Activated B cell treated with CpG ODN at 0.5 μM for 24 hours (primary cell): ENCODE data around the gene CROCC. TPM values are rescaled to one million over a fixed set of nuclear protein-coding genes. Genes with fewer than 3 reads are reported as not detected.
A peak's percentile ranks its signal among the peaks of the same experiment; 100 is the strongest.
"Not testable (repeated sequence)": the region's sequence is repeated elsewhere in the genome, so short reads cannot be mapped to it uniquely, and the experiment has no call there.

Experiments
- ATAC-seq: fragments of 200-7000 bp; cut with Tn5 transposase; one replicate; pipeline ENCODE4 v1.10.0; 2021; ENCODE audit warnings: low read depth, mild to moderate bottlenecking, moderate library complexity
- CTCF ChIA-PET: fragments of 350-600 bp; sonication (Branson Sonifier 250); formaldehyde crosslinking; loops from one replicate; lab custom pipeline; 2021; ENCODE audit warnings: antibody characterized with exemption; lab: Charles Lee
- POLR2A ChIA-PET: fragments of 350-600 bp; sonication (Branson Sonifier 250); formaldehyde crosslinking; loops from one replicate; lab custom pipeline; 2021; ENCODE audit warnings: antibody characterized with exemption; lab: Charles Lee
- DNase-seq: peaks from one replicate; pipeline ENCODE4 v3.0.0; 2022
- H3K27ac Mint-ChIP-seq: one replicate; pipeline ENCODE4 v1.8.0; 2020; ENCODE audit warnings: mixed read lengths
- H3K27me3 Mint-ChIP-seq: one replicate; pipeline ENCODE4 v1.8.0; 2021; ENCODE audit warnings: mixed read lengths
- H3K36me3 Mint-ChIP-seq: one replicate; pipeline ENCODE4 v1.8.0; 2021; ENCODE audit warnings: low read depth, mixed read lengths
- H3K4me1 Mint-ChIP-seq: one replicate; pipeline ENCODE4 v1.8.0; 2021; ENCODE audit warnings: mixed read lengths
- H3K4me3 Mint-ChIP-seq: one replicate; pipeline ENCODE4 v1.8.0; 2020; ENCODE audit warnings: mild to moderate bottlenecking, mixed read lengths
- H3K9me3 Mint-ChIP-seq: one replicate; pipeline ENCODE4 v1.8.0; 2020; ENCODE audit warnings: mixed read lengths
- intact Hi-C: fragments of 100-400 bp; cut with micrococcal nuclease; formaldehyde crosslinking; loops from one replicate; pipeline ENCODE4 v1.15.1; 2024
- total RNA-seq: library from RNA; stranded (reverse); gene quantifications from 2 replicates; pipeline ENCODE4 v1.2.3, GENCODE V29; 2022
- TF ChIP-seq, protein P1 (sequence below): fragments of 200-600 bp; IDR thresholded peaks from one replicate; pipeline ENCODE4 v1.8.0; 2022; ENCODE audit warnings: antibody characterized with exemption, mild to moderate bottlenecking

The CROCC gene
- total RNA-seq, 1 donor from 2014 or later: 30.4 TPM

DNA sequence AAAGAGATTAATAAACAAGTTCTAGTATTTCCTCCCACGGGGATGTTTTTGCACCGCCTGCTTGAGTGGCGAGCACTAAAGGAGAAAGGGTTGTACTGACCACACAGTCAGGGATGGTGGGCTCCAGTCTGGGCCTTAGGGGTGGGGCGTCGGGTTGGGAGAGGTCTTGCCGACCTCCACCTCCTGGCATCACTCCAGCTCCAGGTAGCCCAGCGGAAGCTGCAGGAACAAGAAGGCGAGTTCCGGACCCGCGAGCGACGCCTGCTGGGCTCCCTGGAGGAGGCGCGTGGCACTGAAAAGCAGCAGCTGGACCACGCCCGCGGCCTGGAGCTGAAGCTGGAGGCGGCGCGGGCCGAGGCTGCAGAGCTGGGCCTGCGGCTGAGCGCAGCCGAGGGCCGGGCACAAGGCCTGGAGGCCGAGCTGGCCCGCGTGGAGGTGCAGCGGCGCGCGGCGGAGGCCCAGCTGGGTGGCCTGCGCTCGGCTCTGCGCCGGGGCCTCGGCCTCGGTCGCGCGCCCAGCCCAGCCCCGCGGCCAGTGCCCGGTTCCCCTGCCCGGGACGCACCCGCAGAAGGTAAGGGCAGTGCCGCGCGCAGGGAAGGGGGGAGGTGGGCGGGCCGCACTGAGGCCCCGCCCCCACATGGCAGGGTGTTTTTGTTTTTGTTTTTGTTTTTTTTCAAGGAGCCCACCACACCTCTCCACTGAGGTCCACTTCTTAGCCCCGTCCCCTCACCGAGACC, 39.0 kb downstream of the CROCC start:
- DNase-seq (peak; percentile 70), ATAC-seq (peak; percentile 93)
- H3K9me3 Mint-ChIP-seq: no peaks in the 10 kb centered on the region
- TF ChIP-seq, protein P1, sequence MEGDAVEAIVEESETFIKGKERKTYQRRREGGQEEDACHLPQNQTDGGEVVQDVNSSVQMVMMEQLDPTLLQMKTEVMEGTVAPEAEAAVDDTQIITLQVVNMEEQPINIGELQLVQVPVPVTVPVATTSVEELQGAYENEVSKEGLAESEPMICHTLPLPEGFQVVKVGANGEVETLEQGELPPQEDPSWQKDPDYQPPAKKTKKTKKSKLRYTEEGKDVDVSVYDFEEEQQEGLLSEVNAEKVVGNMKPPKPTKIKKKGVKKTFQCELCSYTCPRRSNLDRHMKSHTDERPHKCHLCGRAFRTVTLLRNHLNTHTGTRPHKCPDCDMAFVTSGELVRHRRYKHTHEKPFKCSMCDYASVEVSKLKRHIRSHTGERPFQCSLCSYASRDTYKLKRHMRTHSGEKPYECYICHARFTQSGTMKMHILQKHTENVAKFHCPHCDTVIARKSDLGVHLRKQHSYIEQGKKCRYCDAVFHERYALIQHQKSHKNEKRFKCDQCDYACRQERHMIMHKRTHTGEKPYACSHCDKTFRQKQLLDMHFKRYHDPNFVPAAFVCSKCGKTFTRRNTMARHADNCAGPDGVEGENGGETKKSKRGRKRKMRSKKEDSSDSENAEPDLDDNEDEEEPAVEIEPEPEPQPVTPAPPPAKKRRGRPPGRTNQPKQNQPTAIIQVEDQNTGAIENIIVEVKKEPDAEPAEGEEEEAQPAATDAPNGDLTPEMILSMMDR: no peak
- H3K36me3 Mint-ChIP-seq: peaks cover 5% of the 10 kb centered on the region
- no peaks in the 10 kb centered on the region for H3K27me3 Mint-ChIP-seq
- peaks cover 10% of the 10 kb centered on the region for H3K4me1 Mint-ChIP-seq
- H3K27ac Mint-ChIP-seq: peak overlapping the region; percentile 68
- H3K4me3 Mint-ChIP-seq: peak overlapping the region; percentile 83
- POLR2A ChIA-PET: interaction anchor here (0.6 to 3.0 kb wide), 3 partner anchors 56 to 327 kb away, joined by 4 to 19 read pairs (median 5); no protein-coding TSS in a partner anchor
- intact Hi-C loops: loop anchor here (2.0 kb wide), 1 partner anchor 48 kb away; no protein-coding TSS in a partner anchor
- CTCF ChIA-PET: interaction anchor here (0.6 to 2.9 kb wide), 12 partner anchors 9 to 339 kb away, joined by 3 to 18 read pairs (median 4); no protein-coding TSS in a partner anchor

DNA sequence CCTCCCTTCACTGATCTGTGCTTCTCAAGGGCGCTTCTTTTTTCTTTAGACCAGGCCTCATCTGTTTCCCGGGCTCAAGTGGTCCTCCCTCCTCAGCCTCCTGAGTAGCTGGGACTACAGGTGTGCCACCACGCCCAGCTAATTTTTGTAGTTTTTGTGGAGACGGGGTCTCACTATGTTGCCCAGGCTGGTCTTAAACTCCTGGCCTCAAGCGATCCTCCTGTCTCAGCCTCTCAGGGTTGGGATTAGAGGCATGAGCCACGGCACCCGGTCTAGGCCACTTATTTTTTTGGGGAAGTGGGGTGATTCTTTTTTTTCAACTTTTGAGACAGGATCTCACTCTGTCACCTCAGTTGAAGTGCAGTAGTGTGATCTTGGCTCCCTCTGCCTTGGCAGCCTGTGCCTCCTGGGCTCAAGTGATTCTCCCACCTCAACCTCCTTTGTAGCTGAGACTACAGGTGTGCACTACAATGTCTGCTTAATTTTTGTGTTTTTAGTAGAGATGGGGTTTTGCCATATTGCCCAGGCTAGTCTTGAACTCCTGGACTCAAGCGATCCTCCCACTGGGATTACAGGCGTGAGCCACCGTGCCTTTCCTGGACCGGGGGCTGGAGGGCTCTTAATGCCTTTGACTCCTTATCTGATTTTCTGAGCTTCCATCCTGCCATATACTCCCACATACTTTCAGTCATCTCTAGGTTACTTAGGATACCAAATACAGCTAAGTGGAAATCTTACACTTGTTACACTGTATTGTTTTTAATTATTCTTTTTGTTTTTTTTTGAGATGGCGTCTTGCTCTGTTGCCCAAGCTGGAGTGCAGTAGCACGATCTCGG, 39.8 kb downstream of the CROCC start:
- POLR2A ChIA-PET: interaction anchor here (0.7 to 3.0 kb wide), 2 partner anchors 57 to 72 kb away, joined by 5 to 19 read pairs; no protein-coding TSS in a partner anchor
- CTCF ChIA-PET: interaction anchor here (0.6 to 2.9 kb wide), 12 partner anchors 8 to 340 kb away, joined by 3 to 18 read pairs (median 4); no protein-coding TSS in a partner anchor
- Mint-ChIP-seq H3K4me3 (peak overlapping the region; percentile 72), H3K9me3 (no peaks in the 10 kb centered on the region), H3K36me3 (peaks cover 13% of the 10 kb centered on the region), H3K4me1 (peaks cover 10% of the 10 kb centered on the region), H3K27me3 (no peaks in the 10 kb centered on the region), H3K27ac (no peak overlapping the region)
- intact Hi-C loops: loop anchor here (2.0 kb wide), 1 partner anchor 49 kb away; no protein-coding TSS in a partner anchor
- TF ChIP-seq, protein P1: no peak
- ATAC-seq (no peak), DNase-seq (no peak)

DNA sequence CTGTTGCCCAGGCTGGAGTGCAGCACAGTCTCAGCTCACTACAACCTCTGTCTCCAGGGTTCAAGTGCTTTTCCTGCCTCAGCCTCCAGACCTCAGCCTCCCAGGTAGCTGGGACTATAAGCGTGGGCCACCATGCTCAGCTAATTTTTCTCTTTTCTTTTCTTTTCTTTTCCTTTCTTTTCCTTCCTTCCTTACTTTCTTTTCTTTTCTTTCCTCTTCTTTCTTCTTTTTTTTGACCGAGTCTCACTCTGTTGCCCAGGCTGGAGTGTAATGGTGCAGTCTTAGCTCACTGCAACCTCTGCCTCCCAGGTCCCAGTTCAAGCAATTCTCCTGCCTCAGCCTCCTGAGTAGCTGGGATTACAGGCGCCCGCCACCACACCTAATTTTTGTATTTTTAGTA, 42.4 kb downstream of the CROCC start:
- DNase-seq, ATAC-seq, H3K27me3 Mint-ChIP-seq, POLR2A ChIA-PET, H3K27ac Mint-ChIP-seq, H3K4me3 Mint-ChIP-seq, intact Hi-C loops, H3K9me3 Mint-ChIP-seq: not testable (repeated sequence)
- Mint-ChIP-seq H3K4me1 (peaks cover 10% of the 10 kb centered on the region), H3K36me3 (peaks cover 14% of the 10 kb centered on the region)
- CTCF ChIA-PET: interaction anchor here (1.6 kb wide), 1 partner anchor 82 kb away, joined by 4 read pairs; no protein-coding TSS in a partner anchor

DNA sequence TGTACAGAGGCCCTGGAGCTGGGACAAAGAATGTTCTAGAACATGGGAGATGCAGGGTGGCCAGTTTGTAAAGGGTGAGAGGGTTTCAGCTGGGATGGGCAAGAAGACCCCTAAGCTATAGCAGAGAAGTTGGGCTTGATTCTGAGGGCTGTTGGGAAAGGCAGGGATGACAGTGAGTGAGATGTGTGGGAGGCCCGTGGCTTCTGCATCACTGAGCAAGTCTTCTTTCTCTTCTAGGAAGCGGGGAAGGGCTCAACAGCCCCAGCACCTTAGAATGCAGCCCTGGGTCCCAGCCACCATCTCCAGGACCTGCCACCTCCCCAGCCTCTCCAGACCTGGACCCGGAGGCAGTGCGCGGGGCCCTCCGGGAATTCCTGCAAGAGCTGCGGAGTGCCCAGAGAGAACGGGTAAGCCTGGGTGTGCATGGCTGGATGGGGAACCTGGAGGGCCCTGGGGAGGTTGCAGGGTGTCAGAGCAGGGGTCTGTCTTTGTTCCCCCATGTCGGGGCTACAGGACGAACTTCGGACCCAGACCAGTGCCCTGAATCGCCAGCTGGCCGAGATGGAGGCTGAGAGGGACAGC, 43.8 kb downstream of the CROCC start:
- no peaks in the 10 kb centered on the region for H3K9me3 Mint-ChIP-seq
- TF ChIP-seq, protein P1: no peak
- no peak overlapping the region for H3K4me3 Mint-ChIP-seq
- no peak for DNase-seq
- peaks cover 14% of the 10 kb centered on the region for H3K36me3 Mint-ChIP-seq
- CTCF ChIA-PET: no interaction called here
- no peak overlapping the region for H3K27ac Mint-ChIP-seq
- H3K4me1 Mint-ChIP-seq: peaks cover 5% of the 10 kb centered on the region
- POLR2A ChIA-PET: no interaction called here
- ATAC-seq: no peak
- H3K27me3 Mint-ChIP-seq: no peaks in the 10 kb centered on the region
- intact Hi-C loops: no loop called here

DNA sequence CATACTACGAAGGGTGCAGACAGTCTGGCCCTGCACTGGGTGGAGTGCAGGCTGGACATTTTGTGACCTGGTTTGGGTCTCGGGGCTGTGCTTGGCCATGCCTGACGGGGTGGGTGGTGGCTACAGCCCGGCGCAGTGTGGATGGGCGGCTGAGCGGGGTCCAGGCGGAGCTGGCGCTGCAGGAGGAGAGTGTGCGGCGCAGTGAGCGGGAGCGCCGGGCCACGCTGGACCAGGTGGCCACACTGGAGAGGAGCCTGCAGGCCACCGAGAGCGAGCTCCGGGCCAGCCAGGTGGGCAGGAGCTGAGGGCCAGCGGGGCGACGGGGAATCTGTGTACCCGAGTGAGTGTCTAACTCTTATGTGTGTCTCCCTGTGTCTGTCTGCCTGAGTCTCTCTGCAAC, 44.6 kb downstream of the CROCC start:
- Mint-ChIP-seq H3K27me3 (no peaks in the 10 kb centered on the region), H3K36me3 (peaks cover 14% of the 10 kb centered on the region), H3K9me3 (no peaks in the 10 kb centered on the region), H3K27ac (no peak overlapping the region), H3K4me1 (peaks cover 2% of the 10 kb centered on the region), H3K4me3 (no peak overlapping the region)
- ATAC-seq (no peak), DNase-seq (no peak)
- TF ChIP-seq, protein P1: no peak
- ChIA-PET CTCF (no interaction called here), POLR2A (no interaction called here)
- intact Hi-C loops: no loop called here
